AG10803 (cell line): ENCODE results near the gene SYTL1.

Experiments
- DNase-seq: peaks from one replicate; pipeline ENCODE4 v3.0.0; 2010; ENCODE audit warnings: low read depth
- H3K4me3 ChIP-seq: 2 replicates; pipeline ENCODE4 v1.5.1; 2011; ENCODE audit warnings: mild to moderate bottlenecking, low read length, control low read depth
- CTCF ChIP-seq: conservative IDR thresholded peaks from 2 replicates; pipeline ENCODE4 v1.5.1; 2011; ENCODE audit warnings: mild to moderate bottlenecking, low read length, control low read depth, inconsistent platforms

SYTL1 gene

GRCh38 chr1:27306071-27306470, 35.8 kb upstream of the SYTL1 start:
- H3K4me3 ChIP-seq, result no peak overlapping the region
- no peak for DNase-seq
- no peak for TF ChIP-seq CTCF

GRCh38 chr1:27306892-27307761, 34.7 kb upstream of the SYTL1 start:
- TF ChIP-seq CTCF, result no peak
- no peak for DNase-seq
- no peak overlapping the region for H3K4me3 ChIP-seq

GRCh38 chr1:27307874-27308598, 33.8 kb upstream of the SYTL1 start:
- DNase-seq, result no peak
- TF ChIP-seq CTCF, result no peak
- H3K4me3 ChIP-seq, result no peak overlapping the region

GRCh38 chr1:27314169-27314568, 27.7 kb upstream of the SYTL1 start:
- TF ChIP-seq CTCF, result no peak
- H3K4me3 ChIP-seq, result no peak overlapping the region
- DNase-seq, result no peak

- no peak for DNase-seq
- H3K4me3 ChIP-seq, result no peak overlapping the region
- no peak for TF ChIP-seq CTCF
Measured at GRCh38 chr1:27314737-27315136, 27.1 kb upstream of the SYTL1 start.

- no peak for DNase-seq
- no peak overlapping the region for H3K4me3 ChIP-seq
- no peak for TF ChIP-seq CTCF
Measured at GRCh38 chr1:27316860-27317259, 25.0 kb upstream of the SYTL1 start.

GRCh38 chr1:27318136-27318535, 23.7 kb upstream of the SYTL1 start:
- DNase-seq, result no peak
- no peak for TF ChIP-seq CTCF
- H3K4me3 ChIP-seq, result no peak overlapping the region
